Keratinocyte (primary cell): ENCODE measurements around the gene DCAF7. TPM values are rescaled to one million over a fixed set of nuclear protein-coding genes. Genes with fewer than 3 reads are reported as not detected.

ENCODE experiments used
- DNase-seq: peaks from one replicate; pipeline ENCODE4 v3.0.0-alpha.2; 2011; ENCODE audit warnings: low read depth, missing footprints, low spot score
- FAIRE-seq: peaks from 2 replicates; lab custom pipeline; 2011; peaks lifted over from hg19 to GRCh38; lab: Jason Lieb, UNC
- H2AFZ ChIP-seq: 2 replicates; pipeline ENCODE4 v1.6.0; 2012; ENCODE audit warnings: low read length, control low read depth, inconsistent platforms; ENCODE audit not compliant: control insufficient read depth
- H3K27ac ChIP-seq: 2 replicates; pipeline ENCODE4 v1.5.1; 2011; ENCODE audit warnings: low read length; ENCODE audit not compliant: control insufficient read depth, insufficient read depth
- H3K27me3 ChIP-seq: 3 replicates; pipeline ENCODE4 v1.6.0; 2011; ENCODE audit warnings: low read length; ENCODE audit not compliant: control insufficient read depth, insufficient read depth; ENCODE audit errors: extremely low read depth
- H3K36me3 ChIP-seq, 2 experiments: 2 replicates in 1 of 2; 3 replicates in 1 of 2; pipeline ENCODE4 v1.5.1; 2011; ENCODE audit warnings: low read length in 2 of 2, mild to moderate bottlenecking in 1 of 2; ENCODE audit not compliant: control insufficient read depth in 2 of 2, insufficient read depth in 2 of 2; ENCODE audit errors: extremely low read depth in 1 of 2
- H3K4me1 ChIP-seq: 3 replicates; pipeline ENCODE4 v1.5.1; 2011; ENCODE audit warnings: low read length; ENCODE audit not compliant: control insufficient read depth, insufficient read depth; ENCODE audit errors: extremely low read depth
- H3K4me2 ChIP-seq: 3 replicates; pipeline ENCODE4 v1.6.0; 2011; ENCODE audit warnings: low read depth, low read length; ENCODE audit not compliant: control insufficient read depth, insufficient read depth; ENCODE audit errors: extremely low read depth
- H3K4me3 ChIP-seq, 3 experiments: fragments of 200-600 bp in 1 of 3; sonication (generic) in 1 of 3; 2 replicates in 2 of 3; 3 replicates in 1 of 3; pipeline ENCODE4 v1.5.1; 2011 to 2016; ENCODE audit warnings: low read length in 3 of 3, mild to moderate bottlenecking in 3 of 3, control low read depth in 2 of 3, inconsistent platforms in 1 of 3, low read depth in 1 of 3, mixed read lengths in 1 of 3, mixed run types in 1 of 3, moderate library complexity in 1 of 3; ENCODE audit not compliant: control insufficient read depth in 2 of 3, insufficient read depth in 2 of 3; ENCODE audit errors: extremely low read depth in 1 of 3
- H3K79me2 ChIP-seq: 2 replicates; pipeline ENCODE4 v1.6.0; 2012; ENCODE audit warnings: low read length; ENCODE audit not compliant: control insufficient read depth, insufficient read depth
- H3K9ac ChIP-seq: 3 replicates; pipeline ENCODE4 v1.6.0; 2011; ENCODE audit warnings: low read length; ENCODE audit not compliant: control insufficient read depth, insufficient read depth; ENCODE audit errors: extremely low read depth
- H3K9me1 ChIP-seq: 3 replicates; pipeline ENCODE4 v1.6.0; 2011; ENCODE audit warnings: low read length; ENCODE audit not compliant: control insufficient read depth, insufficient read depth; ENCODE audit errors: extremely low read depth
- H3K9me3 ChIP-seq: 2 replicates; pipeline ENCODE4 v1.5.1; 2012; ENCODE audit warnings: low read depth, low read length; ENCODE audit not compliant: control insufficient read depth
- H4K20me1 ChIP-seq: 3 replicates; pipeline ENCODE4 v1.6.0; 2011; ENCODE audit warnings: low read length; ENCODE audit not compliant: control insufficient read depth, insufficient read depth; ENCODE audit errors: extremely low read depth
- EZH2 ChIP-seq: IDR thresholded peaks from one replicate; pipeline ENCODE4 v1.6.1; 2012; ENCODE audit warnings: inconsistent platforms, mild to moderate bottlenecking, low read length, moderate library complexity
- dilution Hi-C: fragments of 300-500 bp; cut with MboI; formaldehyde crosslinking; loops from one replicate; pipeline ENCODE4 v1.7.0; 2020; ENCODE audit warnings: low sequenced_read_pairs; ENCODE audit not compliant: extremely low pct_ligation_motif_present
- polyA plus RNA-seq, 5 experiments: library from polyadenylated mRNA; depleted of rRNA in 3 of 5; stranded (reverse) in 3 of 5; stranded (forward) in 1 of 5; unstranded in 1 of 5; fragments of >200 nt; gene quantifications; 1 replicate in 1 of 5; 2 replicates in 3 of 5; 3 replicates in 1 of 5; pipeline versions ENCODE4 v1.2.1 to v1.2.3, GENCODE V29; 2011 to 2012; ENCODE audit warnings: missing spikeins in 2 of 5, low read depth in 1 of 5, low replicate concordance in 1 of 5
- TF ChIP-seq, protein P1 (sequence below), 3 experiments: IDR thresholded peaks in 1 of 3; conservative IDR thresholded peaks in 1 of 3; optimal IDR thresholded peaks in 1 of 3; 2 replicates in 2 of 3; 3 replicates in 1 of 3; pipeline versions ENCODE3 to v1.5.1; 2011; ENCODE audit warnings: low read length in 3 of 3, mild to moderate bottlenecking in 3 of 3, moderate library complexity in 2 of 3, control low read depth in 1 of 3, inconsistent platforms in 1 of 3; ENCODE audit not compliant: insufficient read depth in 2 of 3; ENCODE audit errors: extremely low read depth in 1 of 3

The DCAF7 gene
- polyA plus RNA-seq, 1 donor (not counting 4 experiments of a cell fraction or from before 2014, with no cell fraction given) = 32.6 TPM

DNA sequence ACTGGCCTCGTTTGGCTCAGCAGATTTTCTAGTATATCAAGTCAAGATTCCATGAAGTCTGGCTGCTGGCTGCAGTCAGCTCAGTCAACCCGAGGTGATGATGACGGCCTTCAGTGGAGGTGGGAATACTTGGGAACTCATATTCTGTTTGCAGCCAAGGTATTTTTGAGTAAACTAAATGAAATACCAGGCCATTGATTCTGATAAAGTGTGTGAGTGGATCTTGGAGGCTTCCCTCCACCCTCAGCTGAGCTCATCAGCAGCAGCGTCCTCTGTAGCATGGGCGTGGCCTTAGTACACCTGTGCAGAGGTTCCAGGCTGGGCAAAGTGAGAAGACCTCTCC is 28.5 kb downstream of the DCAF7 start:
- H3K4me3 ChIP-seq = no peak overlapping the region
- no peaks in the 10 kb centered on the region for H3K9me1 ChIP-seq
- TF ChIP-seq EZH2 = no peak
- TF ChIP-seq, protein P1, sequence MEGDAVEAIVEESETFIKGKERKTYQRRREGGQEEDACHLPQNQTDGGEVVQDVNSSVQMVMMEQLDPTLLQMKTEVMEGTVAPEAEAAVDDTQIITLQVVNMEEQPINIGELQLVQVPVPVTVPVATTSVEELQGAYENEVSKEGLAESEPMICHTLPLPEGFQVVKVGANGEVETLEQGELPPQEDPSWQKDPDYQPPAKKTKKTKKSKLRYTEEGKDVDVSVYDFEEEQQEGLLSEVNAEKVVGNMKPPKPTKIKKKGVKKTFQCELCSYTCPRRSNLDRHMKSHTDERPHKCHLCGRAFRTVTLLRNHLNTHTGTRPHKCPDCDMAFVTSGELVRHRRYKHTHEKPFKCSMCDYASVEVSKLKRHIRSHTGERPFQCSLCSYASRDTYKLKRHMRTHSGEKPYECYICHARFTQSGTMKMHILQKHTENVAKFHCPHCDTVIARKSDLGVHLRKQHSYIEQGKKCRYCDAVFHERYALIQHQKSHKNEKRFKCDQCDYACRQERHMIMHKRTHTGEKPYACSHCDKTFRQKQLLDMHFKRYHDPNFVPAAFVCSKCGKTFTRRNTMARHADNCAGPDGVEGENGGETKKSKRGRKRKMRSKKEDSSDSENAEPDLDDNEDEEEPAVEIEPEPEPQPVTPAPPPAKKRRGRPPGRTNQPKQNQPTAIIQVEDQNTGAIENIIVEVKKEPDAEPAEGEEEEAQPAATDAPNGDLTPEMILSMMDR (optimal IDR thresholded peaks at IDR 0.05 in 1 of 3, IDR thresholded peaks at IDR 0.05 in 1 of 3, conservative IDR thresholded peaks at IDR 0.05 in 1 of 3; ENCODE audit: extremely low read depth in 1 of 3, insufficient read depth in 2 of 3, low read length in 3 of 3) = no peak
- dilution Hi-C loops = no loop called here
- no peaks in the 10 kb centered on the region for H3K27me3 ChIP-seq
- H3K79me2 ChIP-seq = peaks cover 16% of the 10 kb centered on the region
- no peak overlapping the region for H3K9ac ChIP-seq
- H3K27ac ChIP-seq = no peak overlapping the region
- H3K9me3 ChIP-seq = no peaks in the 10 kb centered on the region
- DNase-seq = no peak
- peaks cover under 1% of the 10 kb centered on the region for H4K20me1 ChIP-seq
- H3K4me2 ChIP-seq = no peak overlapping the region
- no peak overlapping the region for H2AFZ ChIP-seq
- H3K4me1 ChIP-seq = no peaks in the 10 kb centered on the region
- H3K36me3 ChIP-seq = peaks cover 15 to 21% of the 10 kb centered on the region in 2 experiments
- no peak for FAIRE-seq

DNA sequence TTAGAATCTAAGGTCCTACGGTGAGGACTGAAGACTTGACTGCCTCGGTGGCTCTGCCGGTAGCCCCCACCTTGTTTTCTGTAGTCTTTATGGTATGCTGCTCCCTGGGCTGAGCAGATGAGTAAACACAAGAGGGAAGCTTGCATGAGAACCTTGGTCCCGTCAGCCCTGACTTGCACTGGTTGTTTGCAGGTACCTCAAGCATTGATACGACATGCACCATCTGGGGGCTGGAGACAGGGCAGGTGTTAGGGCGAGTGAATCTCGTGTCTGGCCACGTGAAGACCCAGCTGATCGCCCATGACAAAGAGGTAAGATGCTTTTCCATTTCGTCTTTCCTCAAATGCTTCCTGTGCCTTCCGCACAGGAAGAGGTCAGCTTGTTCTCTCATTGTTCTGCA is 29.4 kb downstream of the DCAF7 start:
- Histone ChIP-seq H3K36me3 (peaks cover 16 to 21% of the 10 kb centered on the region in 2 experiments), H3K4me2 (no peak overlapping the region), H2AFZ (no peak overlapping the region), H3K4me1 (no peaks in the 10 kb centered on the region), H3K9me3 (no peaks in the 10 kb centered on the region), H4K20me1 (no peaks in the 10 kb centered on the region), H3K9me1 (no peaks in the 10 kb centered on the region), H3K4me3 (no peak overlapping the region), H3K27ac (no peak overlapping the region), H3K79me2 (peaks cover 13% of the 10 kb centered on the region), H3K9ac (no peak overlapping the region), H3K27me3 (no peaks in the 10 kb centered on the region)
- no peak for TF ChIP-seq EZH2
- TF ChIP-seq, protein P1 (optimal IDR thresholded peaks at IDR 0.05 in 1 of 3, IDR thresholded peaks at IDR 0.05 in 1 of 3, conservative IDR thresholded peaks at IDR 0.05 in 1 of 3; ENCODE audit: extremely low read depth in 1 of 3, insufficient read depth in 2 of 3, low read length in 3 of 3) = no peak
- dilution Hi-C loops = no loop called here
- FAIRE-seq (no peak), DNase-seq (no peak)
